ENCODE data around the gene KCTD3.
A peak's percentile ranks its signal among the peaks of the same experiment; 100 is the strongest.

The KCTD3 gene

GRCh38 chr1:215556996-215557395 lies 10.1 kb upstream of the KCTD3 start:
- DNase-seq (ENCODE audit: low read depth), result no peak

DNA sequence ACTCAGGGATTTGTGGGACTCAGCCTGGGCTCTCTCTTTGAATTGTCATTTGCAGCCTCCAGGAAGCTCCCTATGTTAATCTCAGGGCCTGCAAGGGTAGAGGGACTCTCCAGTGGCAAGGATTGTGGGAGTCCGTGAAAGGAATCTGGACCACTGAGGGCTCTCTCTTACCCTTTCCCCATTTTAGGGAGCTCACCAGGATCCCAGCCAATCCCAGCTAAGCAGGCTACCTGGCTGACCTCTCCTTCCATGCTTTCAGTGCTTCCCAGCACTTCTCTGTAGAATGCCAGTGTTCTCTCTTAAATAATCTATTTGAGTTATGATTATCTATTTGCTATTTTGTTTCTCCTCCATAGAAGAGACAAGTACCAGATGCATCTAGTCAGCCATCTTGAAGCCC lies 9.6 kb upstream of the KCTD3 start:
- no peak for DNase-seq (ENCODE audit: low read depth)

- DNase-seq (ENCODE audit: low read depth), result no peak
Measured at GRCh38 chr1:215557992-215558626, 9.0 kb upstream of the KCTD3 start.

- DNase-seq (ENCODE audit: low read depth), result no peak
Measured at GRCh38 chr1:215567491-215568298, 591 bp downstream of the KCTD3 start.

GRCh38 chr1:215568299-215568692 lies 1.2 kb downstream of the KCTD3 start:
- peak; percentile 62 for DNase-seq (ENCODE audit: low read depth)

DNA sequence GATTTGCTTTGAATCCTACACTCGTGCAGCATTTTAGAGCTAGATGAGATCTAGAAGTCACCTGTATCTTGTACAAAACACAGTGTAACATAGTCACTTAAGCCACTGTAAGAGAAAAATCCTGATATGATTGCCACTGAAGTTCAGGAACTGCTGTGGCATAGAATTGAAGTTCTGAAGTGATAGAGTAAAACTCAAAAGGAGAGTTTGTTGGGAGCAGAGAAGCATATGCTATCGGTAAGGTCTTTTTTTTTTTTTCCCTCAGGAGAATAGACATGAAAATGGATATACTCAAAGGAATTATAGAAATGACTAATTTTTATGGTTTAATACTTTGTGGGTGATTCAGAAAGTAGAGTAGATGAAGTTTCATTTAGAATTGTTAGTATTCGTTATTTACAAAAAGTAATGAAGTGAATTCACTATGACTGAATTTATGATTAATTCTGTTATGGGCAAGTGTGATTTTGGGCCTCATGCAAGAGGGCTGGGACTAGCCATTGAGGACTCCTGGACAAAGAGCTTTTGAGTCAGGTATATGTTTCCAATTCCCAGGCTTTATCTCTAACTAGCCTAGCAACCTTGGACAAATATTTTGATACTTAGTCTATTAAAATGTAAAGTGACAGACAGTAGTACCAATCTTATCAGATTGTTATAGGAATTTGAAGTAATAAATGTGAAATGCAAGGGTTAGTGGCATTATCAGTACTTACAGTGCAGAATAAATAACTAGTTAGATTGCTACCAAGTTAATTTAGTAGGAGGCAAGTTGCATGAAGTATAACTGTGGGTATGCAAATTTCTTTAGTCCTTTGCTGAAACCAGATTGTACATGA lies 3.1 kb downstream of the KCTD3 start:
- no peak for DNase-seq (ENCODE audit: low read depth)

GRCh38 chr1:215581896-215582295 lies 14.8 kb downstream of the KCTD3 start:
- no peak for DNase-seq (ENCODE audit: low read depth)

DNA sequence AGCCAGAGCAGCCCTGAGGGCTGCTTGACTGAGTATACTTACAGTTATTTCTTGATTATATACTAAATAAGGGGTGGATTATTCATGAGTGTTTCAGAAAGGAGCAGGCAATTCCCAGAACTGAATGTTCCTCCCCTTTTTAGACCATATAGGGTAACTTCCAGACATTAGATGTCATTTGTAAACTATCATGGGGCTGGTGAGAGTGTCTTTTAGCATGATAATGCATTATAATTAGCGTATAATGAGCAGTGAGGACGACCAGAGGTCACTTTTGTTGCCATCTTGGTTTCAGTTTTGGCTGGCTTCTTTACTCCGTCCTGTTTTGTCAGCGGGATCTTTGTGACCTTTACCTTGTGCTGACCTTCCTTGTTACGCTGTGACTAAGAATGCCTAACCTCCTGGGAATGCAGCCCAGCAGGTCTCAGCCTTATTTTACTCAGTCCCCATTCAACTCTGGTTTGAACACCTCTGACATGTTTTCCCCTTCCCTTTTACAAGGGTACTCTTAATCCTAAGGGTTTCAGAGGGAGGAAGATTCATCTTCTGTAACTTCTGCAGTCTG lies 16.2 kb downstream of the KCTD3 start:
- DNase-seq (ENCODE audit: low read depth), result no peak

GRCh38 chr1:215584389-215584788 lies 17.3 kb downstream of the KCTD3 start:
- DNase-seq (ENCODE audit: low read depth), result no peak

DNA sequence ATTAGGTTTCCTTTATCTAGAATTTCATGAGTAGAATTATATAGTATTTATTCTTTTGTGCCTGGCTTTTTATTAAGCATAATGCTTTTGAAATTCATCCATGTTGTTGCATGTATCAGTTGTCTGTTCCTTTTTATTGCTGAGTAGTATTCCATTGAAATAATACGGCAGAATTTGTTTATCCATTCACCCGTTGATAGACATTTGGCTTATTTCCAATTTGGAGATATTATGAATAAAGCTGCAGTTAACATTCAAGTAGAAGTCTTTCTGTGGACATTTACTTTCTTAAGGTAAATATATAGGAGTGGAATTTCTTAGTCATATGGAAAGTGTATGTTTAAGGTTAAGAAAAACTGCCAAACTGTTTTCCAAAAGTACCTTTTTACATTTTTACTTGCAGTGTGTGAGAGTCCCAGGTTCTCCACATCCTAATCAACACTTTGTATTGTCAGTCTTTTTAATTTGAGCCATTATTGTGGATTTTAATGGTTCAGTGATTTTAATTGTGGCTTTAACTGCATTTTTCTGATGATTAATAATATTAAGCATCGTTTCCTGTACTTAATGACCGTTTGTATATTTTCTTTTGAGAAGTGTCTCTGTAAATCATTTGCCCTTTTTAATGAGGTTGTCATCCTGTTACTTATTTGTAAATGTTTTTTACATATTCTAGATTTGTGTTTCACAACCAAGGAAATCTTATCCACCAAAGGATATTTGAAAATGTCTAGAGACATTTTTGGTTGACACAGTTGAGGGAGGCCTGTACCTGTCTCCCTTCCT lies 22.7 kb downstream of the KCTD3 start:
- DNase-seq (ENCODE audit: low read depth), result no peak

GRCh38 chr1:215590779-215591491 lies 23.8 kb downstream of the KCTD3 start:
- DNase-seq (ENCODE audit: low read depth), result no peak

DNA sequence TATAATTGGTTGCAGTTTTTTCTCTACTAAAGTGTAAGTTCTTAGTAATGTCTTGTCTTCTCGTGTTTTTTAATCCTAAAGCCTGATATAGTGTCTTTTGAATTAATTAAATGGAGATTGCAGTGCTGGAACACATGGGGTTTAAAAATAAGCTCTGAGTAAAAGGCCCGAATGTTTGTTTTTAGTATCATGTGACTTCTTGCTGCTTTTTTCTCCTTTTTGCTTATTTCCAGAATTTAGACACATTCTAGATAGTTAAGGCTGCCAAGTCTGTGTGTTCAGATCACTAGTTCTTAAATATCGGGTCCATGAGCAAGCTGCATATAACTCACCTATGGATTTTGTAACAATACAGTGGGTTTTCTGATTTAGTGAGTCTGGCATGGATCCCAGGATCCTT lies 27.5 kb downstream of the KCTD3 start:
- DNase-seq (ENCODE audit: low read depth), result no peak

GRCh38 chr1:215595231-215595630 lies 28.1 kb downstream of the KCTD3 start:
- DNase-seq (ENCODE audit: low read depth), result no peak

GRCh38 chr1:215597961-215598360 lies 30.9 kb downstream of the KCTD3 start:
- no peak for DNase-seq (ENCODE audit: low read depth)

DNA sequence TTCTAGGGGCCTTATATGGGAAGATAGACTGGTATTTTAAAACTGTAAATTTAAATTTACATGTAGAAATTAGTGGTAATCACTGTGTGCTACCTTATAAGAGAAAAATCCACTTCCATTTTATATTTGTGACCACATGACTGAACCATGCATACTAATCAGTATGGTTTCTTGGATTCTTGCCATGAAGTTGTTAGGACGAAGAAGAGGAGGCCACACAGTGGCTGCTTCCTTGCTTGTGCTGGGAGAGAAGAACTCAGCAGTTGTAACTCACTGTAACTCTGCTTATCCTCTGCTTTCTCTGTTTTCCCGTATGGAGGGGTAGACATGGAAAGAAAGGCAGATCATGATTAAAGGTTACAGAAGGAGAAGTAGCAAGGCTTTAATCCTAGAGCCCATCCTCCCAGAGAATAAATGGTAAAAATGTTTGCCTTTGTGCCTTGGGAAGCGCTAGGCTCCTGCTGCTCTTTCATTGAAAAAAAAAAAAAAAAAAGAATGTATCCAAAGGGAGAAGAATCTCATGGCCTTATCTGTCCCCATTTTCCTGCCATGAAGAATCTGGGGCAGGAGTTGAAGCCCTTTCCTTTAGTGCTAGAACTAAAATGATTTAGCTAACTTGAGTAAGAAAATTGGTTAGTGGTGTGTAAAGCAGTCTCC lies 32.4 kb downstream of the KCTD3 start:
- DNase-seq (ENCODE audit: low read depth), result no peak

DNA sequence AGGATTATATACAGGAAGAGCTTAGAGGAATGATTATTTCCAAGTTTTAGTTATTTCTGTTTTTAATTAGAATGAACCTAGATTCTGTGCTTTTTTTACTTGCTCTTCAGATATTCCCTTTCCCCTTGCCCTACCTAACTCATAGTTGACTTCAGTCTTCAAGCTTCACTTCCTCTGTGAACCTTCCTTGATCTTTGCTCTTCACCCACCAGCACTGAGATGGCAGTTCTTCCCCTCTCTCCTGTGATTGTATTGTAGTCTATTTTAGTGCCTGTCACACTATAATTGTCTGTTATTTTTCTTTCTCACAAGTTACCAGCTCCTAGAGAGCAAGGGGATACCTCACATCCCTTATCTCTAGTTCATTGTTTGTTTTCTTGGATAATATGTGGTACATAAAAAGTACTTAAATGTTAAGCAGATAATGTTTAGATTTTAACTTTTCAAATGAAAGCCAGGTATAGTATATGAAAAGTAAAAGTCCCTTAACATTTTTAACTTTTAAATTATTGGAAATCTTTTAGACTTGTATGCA lies 33.2 kb downstream of the KCTD3 start:
- DNase-seq (ENCODE audit: low read depth), result no peak

- DNase-seq (ENCODE audit: low read depth), result no peak
Measured at GRCh38 chr1:215600867-215601266, 33.8 kb downstream of the KCTD3 start.

DNA sequence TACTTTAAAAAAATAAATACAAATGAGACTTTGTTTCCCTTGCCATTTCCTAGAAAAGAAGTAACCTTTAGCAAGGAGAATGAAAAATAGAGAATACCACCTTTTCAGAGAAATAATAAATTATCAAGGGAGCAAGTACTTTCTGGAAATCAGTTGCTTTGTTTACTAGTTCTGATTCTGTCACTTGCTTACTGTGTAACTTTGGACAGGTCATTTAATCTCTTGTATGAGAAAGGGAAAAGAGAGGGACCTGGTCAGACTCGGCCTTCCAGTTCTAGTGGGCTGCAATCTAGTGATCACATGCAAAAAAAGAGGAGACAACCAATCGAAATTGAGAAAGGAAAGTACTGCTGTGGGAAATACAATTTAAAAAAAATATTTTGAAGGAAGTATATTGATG lies 34.2 kb downstream of the KCTD3 start:
- no peak for DNase-seq (ENCODE audit: low read depth)

DNA sequence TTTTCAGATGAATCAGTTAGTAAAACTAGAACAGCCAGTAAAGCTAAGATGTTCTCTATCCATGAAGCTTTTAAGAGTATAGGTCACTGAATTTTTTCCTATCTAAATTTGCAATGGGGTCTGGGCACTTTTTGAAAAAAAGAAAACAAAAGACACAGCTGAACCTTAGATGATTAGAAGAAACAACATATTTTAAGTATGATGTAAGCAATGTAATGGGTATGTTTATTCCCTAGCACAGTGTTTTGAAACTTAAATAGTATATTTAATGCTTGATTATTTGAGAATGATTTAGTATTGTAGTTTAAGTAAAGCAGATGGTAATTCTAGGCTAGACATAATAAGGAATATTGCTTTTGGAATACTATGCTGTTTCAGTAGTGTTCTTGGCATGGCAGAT lies 36.2 kb downstream of the KCTD3 start:
- DNase-seq (ENCODE audit: low read depth), result no peak

- DNase-seq (ENCODE audit: low read depth), result no peak
Measured at GRCh38 chr1:215605011-215605621, 38.0 kb downstream of the KCTD3 start.
